Liver (tissue), 9 donors: ENCODE measurements around the gene HRH4. TPM values are rescaled to one million over a fixed set of nuclear protein-coding genes. Genes with fewer than 3 reads are reported as not detected.

Experiments used
- DNase-seq: peaks from one replicate; pipeline ENCODE4 v3.0.0-alpha.2; 2017; ENCODE audit warnings: low spot score
- H3K27ac ChIP-seq, 2 donors: one replicate each; pipeline ENCODE4 v1.7.0; 2013; ENCODE audit warnings: inconsistent platforms in 2 of 2, low read length in 2 of 2, control low read depth in 1 of 2, low read depth in 1 of 2, mild to moderate bottlenecking in 1 of 2
- H3K27me3 ChIP-seq, 4 donors: one replicate each; pipeline versions ENCODE4 v1.6.1 to v1.7.0; 2013; ENCODE audit warnings: low read length in 3 of 4, inconsistent platforms in 1 of 4, mild to moderate bottlenecking in 1 of 4, moderate library complexity in 1 of 4; ENCODE audit not compliant: control insufficient read depth in 4 of 4, insufficient read depth in 4 of 4
- H3K36me3 ChIP-seq, 4 donors: one replicate each; pipeline versions ENCODE4 v1.6.1 to v1.7.0; 2013; ENCODE audit warnings: low read length in 3 of 4, mild to moderate bottlenecking in 3 of 4, low read depth in 1 of 4, moderate library complexity in 1 of 4; ENCODE audit not compliant: control insufficient read depth in 4 of 4, insufficient read depth in 3 of 4
- H3K4me1 ChIP-seq, 4 donors: one replicate each; pipeline versions ENCODE4 v1.6.1 to v1.7.0; 2013; ENCODE audit warnings: low read length in 3 of 4, mild to moderate bottlenecking in 3 of 4, moderate library complexity in 1 of 4; ENCODE audit not compliant: control insufficient read depth in 4 of 4, insufficient read depth in 4 of 4
- H3K4me3 ChIP-seq, 3 donors: one replicate each; pipeline versions ENCODE4 v1.6.1 to v1.7.0; 2013; ENCODE audit warnings: low read length in 3 of 3, control low read depth in 1 of 3, low read depth in 1 of 3, mild to moderate bottlenecking in 1 of 3
- H3K9ac ChIP-seq, 2 donors: one replicate each; pipeline ENCODE4 v1.7.0; 2013; ENCODE audit warnings: low read length in 2 of 2, mild to moderate bottlenecking in 2 of 2, moderate library complexity in 2 of 2, control low read depth in 1 of 2, low read depth in 1 of 2
- H3K9me3 ChIP-seq, 4 donors: one replicate each; pipeline versions ENCODE4 v1.6.1 to v1.7.0; 2013; ENCODE audit warnings: low read length in 3 of 4; ENCODE audit not compliant: control insufficient read depth in 4 of 4
- EGR1 ChIP-seq, 2 donors: IDR thresholded peaks; 2 replicates each; pipeline ENCODE4 v1.6.1; 2016 to 2018; ENCODE audit warnings: antibody characterized with exemption in 2 of 2, low read depth in 2 of 2
- FOXA1 ChIP-seq: IDR thresholded peaks from 2 replicates; pipeline ENCODE4 v1.6.1; 2016; ENCODE audit warnings: antibody characterized with exemption
- FOXA2 ChIP-seq: IDR thresholded peaks from 2 replicates; pipeline ENCODE4 v1.6.1; 2016; ENCODE audit warnings: antibody characterized with exemption
- GABPA ChIP-seq, 2 donors: IDR thresholded peaks in 1 of 2; conservative IDR thresholded peaks in 1 of 2; 2 replicates each; pipeline ENCODE4 v1.6.1; 2016; ENCODE audit warnings: antibody characterized with exemption in 2 of 2, mild to moderate bottlenecking in 1 of 2, moderate library complexity in 1 of 2
- HNF4A ChIP-seq, 2 donors: conservative IDR thresholded peaks; 2 replicates each; pipeline ENCODE4 v1.6.1; 2016; ENCODE audit warnings: antibody characterized with exemption in 2 of 2, mild to moderate bottlenecking in 2 of 2
- HNF4G ChIP-seq: IDR thresholded peaks from 2 replicates; pipeline ENCODE4 v1.6.1; 2016; ENCODE audit warnings: antibody characterized with exemption
- JUND ChIP-seq, 2 donors: IDR thresholded peaks; 2 replicates each; pipeline ENCODE4 v1.6.1; 2016; ENCODE audit warnings: antibody characterized with exemption in 2 of 2
- NR2F2 ChIP-seq: IDR thresholded peaks from 2 replicates; pipeline ENCODE4 v1.6.1; 2016; ENCODE audit warnings: antibody characterized with exemption
- RAD21 ChIP-seq, 2 donors: IDR thresholded peaks; 2 replicates each; pipeline ENCODE4 v1.6.1; 2016; ENCODE audit warnings: antibody characterized with exemption in 2 of 2, mild to moderate bottlenecking in 2 of 2
- RXRA ChIP-seq, 2 donors: IDR thresholded peaks; 2 replicates each; pipeline ENCODE4 v1.6.1; 2017 to 2018; ENCODE audit warnings: antibody characterized with exemption in 2 of 2, mild to moderate bottlenecking in 1 of 2
- SP1 ChIP-seq: IDR thresholded peaks from 2 replicates; pipeline ENCODE4 v1.6.1; 2018; ENCODE audit warnings: antibody characterized with exemption, mild to moderate bottlenecking
- TAF1 ChIP-seq: conservative IDR thresholded peaks from 2 replicates; pipeline ENCODE4 v1.6.1; 2016; ENCODE audit warnings: antibody characterized with exemption, mild to moderate bottlenecking
- YY1 ChIP-seq: IDR thresholded peaks from 2 replicates; pipeline ENCODE4 v1.6.1; 2016; ENCODE audit warnings: antibody characterized with exemption, mild to moderate bottlenecking
- WGBS: extraction: QIAGEN DNeasy Blood & Tissue Kit; methylation state at CpG from one replicate; pipeline ENCODE4 v1.1.7; 2013; 5-methylcytosine and 5-hydroxymethylcytosine counted together
- polyA plus RNA-seq, 2 donors: library from polyadenylated mRNA; stranded (reverse) in 1 of 2; unstranded in 1 of 2; fragments of 200-250 nt in 1 of 2; fragments of >200 nt in 1 of 2; fragmentation: Nextera tagmentation in 1 of 2; extraction: Ambion mirVana in 1 of 2; gene quantifications; one replicate each; pipeline versions ENCODE4 v1.2.1 to v1.2.3, GENCODE V29; 2013 to 2015
- total RNA-seq, 2 donors: library from RNA; depleted of rRNA; stranded (reverse); fragments of >200 nt; gene quantifications; one replicate each; pipeline ENCODE4 v1.2.3, GENCODE V29; 2014
- TF ChIP-seq, protein P1 (sequence below): IDR thresholded peaks from 2 replicates; pipeline ENCODE4 v1.6.1; 2016; ENCODE audit warnings: antibody characterized with exemption
- TF ChIP-seq, protein P2 (sequence below): IDR thresholded peaks from 2 replicates; pipeline ENCODE4 v1.6.1; 2016; ENCODE audit warnings: antibody characterized with exemption, mild to moderate bottlenecking
- TF ChIP-seq, protein P3 (sequence below): IDR thresholded peaks from 2 replicates; pipeline ENCODE4 v1.6.1; 2016; ENCODE audit warnings: antibody characterized with exemption
- TF ChIP-seq, protein P4 (sequence below): fragments of 150-350 bp; IDR thresholded peaks from 2 replicates; pipeline ENCODE4 v1.5.1; 2017; ENCODE audit warnings: improper control_type of control experiment, low read depth, low read length; ENCODE audit not compliant: missing input control
- TF ChIP-seq, protein P5 (sequence below): IDR thresholded peaks from 2 replicates; pipeline ENCODE4 v1.6.1; 2016; ENCODE audit warnings: antibody characterized with exemption
- donor health status: healthy.
- donor health status: healthy.
- donor health status: healthy.
- donor health status: healthy.
- donor health status: healthy.

Gene HRH4
- total and polyA plus RNA-seq, 4 donors, result 0.02 to 0.19 (median 0.17) TPM; not detected in 1

DNA sequence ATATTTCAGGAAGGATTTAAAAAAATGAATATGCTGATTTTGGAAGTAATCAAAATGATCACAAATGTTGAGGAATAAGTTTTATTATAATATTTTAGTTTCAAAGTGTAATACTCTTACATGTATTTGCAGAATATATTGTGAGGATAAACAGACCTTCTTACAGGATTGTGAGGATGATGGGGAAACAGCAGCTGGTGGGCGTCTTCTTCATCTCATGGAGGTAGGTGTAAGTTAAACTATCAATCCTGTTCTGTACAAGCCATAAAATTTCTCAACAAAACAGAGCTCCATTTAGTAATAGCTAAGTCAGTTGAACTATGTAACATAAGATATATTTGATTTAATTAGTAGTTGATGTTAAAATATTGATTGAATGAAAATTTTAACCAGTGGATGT is 12.5 kb upstream of the HRH4 start:
- H3K9ac ChIP-seq, result no peak overlapping the region
- H3K36me3 ChIP-seq, result peaks cover 6 to 58% (median 36%) of the 10 kb centered on the region in 4 donors
- 89% methylated on average over 1 of the region's 1 CpG for WGBS
- TF ChIP-seq RAD21 (IDR thresholded peaks at IDR 0.05) (no peak), SP1 (no peak), FOXA1 (no peak), EGR1 (IDR thresholded peaks at IDR 0.05; ENCODE audit: low read depth in 2 of 2) (no peak), TAF1 (no peak), FOXA2 (no peak), YY1 (no peak), GABPA (IDR thresholded peaks at IDR 0.05 in 1 of 2, conservative IDR thresholded peaks at IDR 0.05 in 1 of 2) (no peak), HNF4G (no peak), NR2F2 (no peak), RXRA (IDR thresholded peaks at IDR 0.05) (no peak), HNF4A (conservative IDR thresholded peaks at IDR 0.05) (no peak)
- TF ChIP-seq, protein P1, sequence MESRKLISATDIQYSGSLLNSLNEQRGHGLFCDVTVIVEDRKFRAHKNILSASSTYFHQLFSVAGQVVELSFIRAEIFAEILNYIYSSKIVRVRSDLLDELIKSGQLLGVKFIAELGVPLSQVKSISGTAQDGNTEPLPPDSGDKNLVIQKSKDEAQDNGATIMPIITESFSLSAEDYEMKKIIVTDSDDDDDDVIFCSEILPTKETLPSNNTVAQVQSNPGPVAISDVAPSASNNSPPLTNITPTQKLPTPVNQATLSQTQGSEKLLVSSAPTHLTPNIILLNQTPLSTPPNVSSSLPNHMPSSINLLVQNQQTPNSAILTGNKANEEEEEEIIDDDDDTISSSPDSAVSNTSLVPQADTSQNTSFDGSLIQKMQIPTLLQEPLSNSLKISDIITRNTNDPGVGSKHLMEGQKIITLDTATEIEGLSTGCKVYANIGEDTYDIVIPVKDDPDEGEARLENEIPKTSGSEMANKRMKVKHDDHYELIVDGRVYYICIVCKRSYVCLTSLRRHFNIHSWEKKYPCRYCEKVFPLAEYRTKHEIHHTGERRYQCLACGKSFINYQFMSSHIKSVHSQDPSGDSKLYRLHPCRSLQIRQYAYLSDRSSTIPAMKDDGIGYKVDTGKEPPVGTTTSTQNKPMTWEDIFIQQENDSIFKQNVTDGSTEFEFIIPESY, result no peak
- TF ChIP-seq, protein P2, sequence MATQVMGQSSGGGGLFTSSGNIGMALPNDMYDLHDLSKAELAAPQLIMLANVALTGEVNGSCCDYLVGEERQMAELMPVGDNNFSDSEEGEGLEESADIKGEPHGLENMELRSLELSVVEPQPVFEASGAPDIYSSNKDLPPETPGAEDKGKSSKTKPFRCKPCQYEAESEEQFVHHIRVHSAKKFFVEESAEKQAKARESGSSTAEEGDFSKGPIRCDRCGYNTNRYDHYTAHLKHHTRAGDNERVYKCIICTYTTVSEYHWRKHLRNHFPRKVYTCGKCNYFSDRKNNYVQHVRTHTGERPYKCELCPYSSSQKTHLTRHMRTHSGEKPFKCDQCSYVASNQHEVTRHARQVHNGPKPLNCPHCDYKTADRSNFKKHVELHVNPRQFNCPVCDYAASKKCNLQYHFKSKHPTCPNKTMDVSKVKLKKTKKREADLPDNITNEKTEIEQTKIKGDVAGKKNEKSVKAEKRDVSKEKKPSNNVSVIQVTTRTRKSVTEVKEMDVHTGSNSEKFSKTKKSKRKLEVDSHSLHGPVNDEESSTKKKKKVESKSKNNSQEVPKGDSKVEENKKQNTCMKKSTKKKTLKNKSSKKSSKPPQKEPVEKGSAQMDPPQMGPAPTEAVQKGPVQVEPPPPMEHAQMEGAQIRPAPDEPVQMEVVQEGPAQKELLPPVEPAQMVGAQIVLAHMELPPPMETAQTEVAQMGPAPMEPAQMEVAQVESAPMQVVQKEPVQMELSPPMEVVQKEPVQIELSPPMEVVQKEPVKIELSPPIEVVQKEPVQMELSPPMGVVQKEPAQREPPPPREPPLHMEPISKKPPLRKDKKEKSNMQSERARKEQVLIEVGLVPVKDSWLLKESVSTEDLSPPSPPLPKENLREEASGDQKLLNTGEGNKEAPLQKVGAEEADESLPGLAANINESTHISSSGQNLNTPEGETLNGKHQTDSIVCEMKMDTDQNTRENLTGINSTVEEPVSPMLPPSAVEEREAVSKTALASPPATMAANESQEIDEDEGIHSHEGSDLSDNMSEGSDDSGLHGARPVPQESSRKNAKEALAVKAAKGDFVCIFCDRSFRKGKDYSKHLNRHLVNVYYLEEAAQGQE, result no peak
- TF ChIP-seq, protein P3, sequence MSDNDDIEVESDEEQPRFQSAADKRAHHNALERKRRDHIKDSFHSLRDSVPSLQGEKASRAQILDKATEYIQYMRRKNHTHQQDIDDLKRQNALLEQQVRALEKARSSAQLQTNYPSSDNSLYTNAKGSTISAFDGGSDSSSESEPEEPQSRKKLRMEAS, result no peak
- TF ChIP-seq, protein P4, sequence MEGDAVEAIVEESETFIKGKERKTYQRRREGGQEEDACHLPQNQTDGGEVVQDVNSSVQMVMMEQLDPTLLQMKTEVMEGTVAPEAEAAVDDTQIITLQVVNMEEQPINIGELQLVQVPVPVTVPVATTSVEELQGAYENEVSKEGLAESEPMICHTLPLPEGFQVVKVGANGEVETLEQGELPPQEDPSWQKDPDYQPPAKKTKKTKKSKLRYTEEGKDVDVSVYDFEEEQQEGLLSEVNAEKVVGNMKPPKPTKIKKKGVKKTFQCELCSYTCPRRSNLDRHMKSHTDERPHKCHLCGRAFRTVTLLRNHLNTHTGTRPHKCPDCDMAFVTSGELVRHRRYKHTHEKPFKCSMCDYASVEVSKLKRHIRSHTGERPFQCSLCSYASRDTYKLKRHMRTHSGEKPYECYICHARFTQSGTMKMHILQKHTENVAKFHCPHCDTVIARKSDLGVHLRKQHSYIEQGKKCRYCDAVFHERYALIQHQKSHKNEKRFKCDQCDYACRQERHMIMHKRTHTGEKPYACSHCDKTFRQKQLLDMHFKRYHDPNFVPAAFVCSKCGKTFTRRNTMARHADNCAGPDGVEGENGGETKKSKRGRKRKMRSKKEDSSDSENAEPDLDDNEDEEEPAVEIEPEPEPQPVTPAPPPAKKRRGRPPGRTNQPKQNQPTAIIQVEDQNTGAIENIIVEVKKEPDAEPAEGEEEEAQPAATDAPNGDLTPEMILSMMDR, result no peak
- TF ChIP-seq, protein P5, sequence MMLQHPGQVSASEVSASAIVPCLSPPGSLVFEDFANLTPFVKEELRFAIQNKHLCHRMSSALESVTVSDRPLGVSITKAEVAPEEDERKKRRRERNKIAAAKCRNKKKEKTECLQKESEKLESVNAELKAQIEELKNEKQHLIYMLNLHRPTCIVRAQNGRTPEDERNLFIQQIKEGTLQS, result no peak
- H3K4me1 ChIP-seq, result no peaks in the 10 kb centered on the region
- no peak for DNase-seq
- H3K27me3 ChIP-seq, result no peaks in the 10 kb centered on the region
- no peaks in the 10 kb centered on the region for H3K9me3 ChIP-seq
- H3K27ac ChIP-seq, result no peak overlapping the region
- H3K4me3 ChIP-seq, result no peak overlapping the region

DNA sequence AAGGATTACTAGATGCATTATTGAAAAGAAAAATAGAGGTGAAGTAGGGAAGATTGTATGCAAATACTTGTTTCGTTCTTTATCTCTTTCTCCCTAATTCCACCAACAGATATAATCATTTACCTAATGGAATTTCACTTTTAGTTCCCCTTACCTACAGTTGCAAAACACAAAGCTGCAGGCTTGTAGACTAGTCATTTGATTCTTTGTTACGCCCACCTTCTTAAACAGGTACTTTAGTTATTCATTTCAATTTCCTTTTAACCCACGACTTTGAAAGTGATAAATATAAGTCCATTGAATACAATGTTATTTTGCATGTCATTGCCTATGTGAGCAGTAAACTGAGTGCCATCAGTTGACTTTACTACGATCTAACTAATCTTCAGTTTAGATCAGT is 3.9 kb upstream of the HRH4 start:
- Histone ChIP-seq H3K4me1 (no peaks in the 10 kb centered on the region), H3K27me3 (no peaks in the 10 kb centered on the region), H3K27ac (no peak overlapping the region), H3K36me3 (peaks cover 0 to 5% (median 0%) of the 10 kb centered on the region in 4 donors), H3K4me3 (no peak overlapping the region), H3K9ac (no peak overlapping the region), H3K9me3 (no peaks in the 10 kb centered on the region)
- no peak for DNase-seq
- TF ChIP-seq, protein P1, result no peak
- TF ChIP-seq SP1 (no peak), FOXA2 (no peak), HNF4G (no peak), RXRA (IDR thresholded peaks at IDR 0.05) (no peak), EGR1 (IDR thresholded peaks at IDR 0.05; ENCODE audit: low read depth in 2 of 2) (no peak), JUND (IDR thresholded peaks at IDR 0.05) (no peak)
- TF ChIP-seq, protein P4, result no peak
- TF ChIP-seq, protein P3, result no peak
- 94% methylated on average over 4 of the region's 4 CpGs for WGBS
